Measurements from ENCODE around the gene ZC3H8. TPM values are rescaled to one million over a fixed set of nuclear protein-coding genes. Genes with fewer than 3 reads are reported as not detected.

Gene ZC3H8
- total and polyA plus RNA-seq, 8 donors = 3.9 to 117 (median 8.2) TPM

- Histone ChIP-seq H3K36me3 (no peaks in the 10 kb centered on the region), H3K27me3 (no peaks in the 10 kb centered on the region), H3K9me3 (no peaks in the 10 kb centered on the region), H3K27ac (no peak overlapping the region), H3K4me1 (no peaks in the 10 kb centered on the region), H3K4me3 (no peak overlapping the region)
- 81 to 89% (median 84%) methylated on average over 8 of the region's 8 CpGs for WGBS, 5 donors
- intact Hi-C loops (cut with DNase I; ENCODE audit: low total_unique reads) = no loop called here
- no peak for TF ChIP-seq POLR2A (IDR thresholded peaks at IDR 0.05)
- TF ChIP-seq POLR2AphosphoS5 (IDR thresholded peaks at IDR 0.05) = no peak
- TF ChIP-seq CTCF (IDR thresholded peaks at IDR 0.05) = no peak
- TF ChIP-seq EP300 (IDR thresholded peaks at IDR 0.05) = no peak
- no peak for DNase-seq
These were observed 59.6 kb downstream of the ZC3H8 start for GRCh38 chr2:112195167-112195766.

GRCh38 chr2:112194482-112194881 lies 60.4 kb downstream of the ZC3H8 start:
- H3K27me3 ChIP-seq = no peaks in the 10 kb centered on the region
- DNase-seq = no peak
- H3K36me3 ChIP-seq = no peaks in the 10 kb centered on the region
- no peak overlapping the region for H3K27ac ChIP-seq
- intact Hi-C loops (cut with DNase I; ENCODE audit: low total_unique reads) = no loop called here
- H3K4me1 ChIP-seq = no peaks in the 10 kb centered on the region
- TF ChIP-seq CTCF (IDR thresholded peaks at IDR 0.05) (no peak), EP300 (IDR thresholded peaks at IDR 0.05) (no peak), POLR2AphosphoS5 (IDR thresholded peaks at IDR 0.05) (no peak)
- no peaks in the 10 kb centered on the region for H3K9me3 ChIP-seq
- no peak overlapping the region for H3K4me3 ChIP-seq
- WGBS, 5 donors = 69 to 82% (median 72%) methylated on average over 4 of the region's 4 CpGs

GRCh38 chr2:112194028-112194427 lies 60.8 kb downstream of the ZC3H8 start:
- no peak overlapping the region for H3K4me3 ChIP-seq
- H3K27ac ChIP-seq = no peak overlapping the region
- intact Hi-C loops (cut with DNase I; ENCODE audit: low total_unique reads) = no loop called here
- DNase-seq = no peak
- H3K4me1 ChIP-seq = no peaks in the 10 kb centered on the region
- H3K36me3 ChIP-seq = no peaks in the 10 kb centered on the region
- 80 to 98% (median 92%) methylated on average over 1 to 2 of the region's 2 CpGs for WGBS, 5 donors
- no peaks in the 10 kb centered on the region for H3K9me3 ChIP-seq
- TF ChIP-seq CTCF (IDR thresholded peaks at IDR 0.05) (no peak), EP300 (IDR thresholded peaks at IDR 0.05) (no peak), POLR2A (IDR thresholded peaks at IDR 0.05) (no peak), POLR2AphosphoS5 (IDR thresholded peaks at IDR 0.05) (no peak)
- no peaks in the 10 kb centered on the region for H3K27me3 ChIP-seq

GRCh38 chr2:112189001-112189556 lies 65.8 kb downstream of the ZC3H8 start:
- Histone ChIP-seq H3K36me3 (no peaks in the 10 kb centered on the region), H3K27me3 (no peaks in the 10 kb centered on the region), H3K27ac (no peak overlapping the region), H3K4me1 (no peaks in the 10 kb centered on the region), H3K9me3 (no peaks in the 10 kb centered on the region), H3K4me3 (no peak overlapping the region)
- DNase-seq = no peak
- no peak for TF ChIP-seq POLR2A (IDR thresholded peaks at IDR 0.05)
- TF ChIP-seq POLR2AphosphoS5 (IDR thresholded peaks at IDR 0.05) = no peak
- no peak for TF ChIP-seq CTCF (IDR thresholded peaks at IDR 0.05)
- TF ChIP-seq EP300 (IDR thresholded peaks at IDR 0.05) = no peak
- intact Hi-C loops (cut with DNase I; ENCODE audit: low total_unique reads) = no loop called here
- 90 to 98% (median 98%) methylated on average over 3 of the region's 3 CpGs for WGBS, 5 donors

All from stomach (tissue), 9 donors.